ENCODE data around the gene ARHGAP6.
A peak's percentile ranks its signal among the peaks of the same experiment; 100 is the strongest.
"Not testable (repeated sequence)": the region's sequence is repeated elsewhere in the genome, so short reads cannot be mapped to it uniquely, and the experiment has no call there.

Gene ARHGAP6

DNA sequence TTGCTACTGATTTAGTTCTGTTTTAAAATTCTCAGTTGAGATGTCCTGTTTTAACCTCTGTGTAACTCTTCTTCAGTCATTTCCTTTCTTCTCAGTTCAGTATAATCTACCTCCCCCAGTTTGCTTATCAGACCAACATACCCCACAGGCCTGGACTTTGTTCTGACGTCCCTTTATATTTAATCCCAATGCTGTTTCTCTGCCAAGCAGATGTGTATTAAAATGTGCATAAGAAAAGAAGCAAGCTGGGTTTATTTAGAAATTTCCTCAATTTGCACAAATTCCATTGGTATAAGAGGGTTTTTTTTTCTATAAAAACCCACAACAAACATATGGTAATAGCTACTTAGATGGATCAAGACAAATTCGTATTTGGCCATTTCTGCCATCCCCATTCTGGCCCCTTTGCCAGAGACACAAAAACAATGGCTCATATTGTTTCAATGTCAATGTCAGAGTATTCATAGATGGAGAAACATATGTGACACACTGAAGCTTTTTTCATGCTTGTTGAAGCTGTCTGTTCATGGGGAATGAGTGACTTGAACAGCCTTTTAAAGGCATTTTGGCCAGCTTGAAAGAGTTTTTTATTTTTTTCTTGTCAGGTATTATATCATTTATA is 530.0 kb downstream of the ARHGAP6 start:
- DNase-seq, result no peak

- DNase-seq, result no peak
Observed at GRCh38 chrX:11131146-11131545, 534.6 kb downstream of the ARHGAP6 start.

DNA sequence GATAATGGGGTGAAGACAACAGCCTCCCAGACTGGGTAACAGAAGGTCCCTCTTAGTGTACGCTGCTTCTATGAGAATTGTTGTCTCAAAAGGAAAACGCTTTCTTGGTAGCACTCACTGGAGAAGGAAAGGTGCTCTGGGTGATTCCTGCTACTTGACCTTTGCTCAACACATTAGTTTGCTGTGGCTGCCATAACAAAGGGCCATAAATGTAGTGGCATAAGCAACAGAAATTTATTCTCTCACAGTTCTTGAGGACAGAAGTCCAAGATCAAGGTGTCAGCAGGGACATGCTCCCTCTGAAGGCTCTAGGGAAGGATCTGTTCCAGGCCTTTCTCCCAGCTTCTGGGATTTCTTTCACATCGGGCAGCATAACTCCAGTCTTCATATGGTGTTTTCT is 535.6 kb downstream of the ARHGAP6 start:
- no peak for DNase-seq

DNA sequence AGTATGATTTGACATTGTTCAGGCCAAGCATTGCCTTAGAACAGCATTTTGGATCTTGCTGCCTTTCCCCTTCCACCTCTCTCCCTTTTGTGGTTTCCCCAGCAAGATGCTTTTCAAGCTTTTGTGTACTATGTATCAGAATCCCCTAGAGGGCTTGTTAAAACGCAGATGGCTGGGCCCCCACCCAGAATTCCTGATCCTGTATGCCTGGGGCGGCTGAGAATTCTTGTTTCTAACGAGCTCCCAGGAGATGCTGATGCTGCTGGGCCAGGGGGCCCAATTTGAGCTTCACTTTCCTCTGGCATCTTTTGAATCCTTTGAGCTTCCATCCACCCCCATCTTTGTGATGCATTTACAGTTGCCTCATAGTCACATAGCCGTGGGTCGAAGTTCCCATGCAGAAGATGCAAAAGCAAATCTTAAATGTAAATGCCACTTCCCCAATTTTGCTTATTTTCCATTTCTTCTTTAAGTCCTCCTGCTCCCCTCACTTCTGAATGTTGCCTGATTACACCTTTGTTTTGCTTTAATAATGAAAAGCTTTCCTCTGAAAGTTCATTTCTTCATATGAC is 536.1 kb downstream of the ARHGAP6 start:
- DNase-seq, result no peak

- no peak for DNase-seq
Observed at GRCh38 chrX:11125060-11125459, 540.7 kb downstream of the ARHGAP6 start.

GRCh38 chrX:11124112-11124511 is 541.6 kb downstream of the ARHGAP6 start:
- no peak for DNase-seq

DNA sequence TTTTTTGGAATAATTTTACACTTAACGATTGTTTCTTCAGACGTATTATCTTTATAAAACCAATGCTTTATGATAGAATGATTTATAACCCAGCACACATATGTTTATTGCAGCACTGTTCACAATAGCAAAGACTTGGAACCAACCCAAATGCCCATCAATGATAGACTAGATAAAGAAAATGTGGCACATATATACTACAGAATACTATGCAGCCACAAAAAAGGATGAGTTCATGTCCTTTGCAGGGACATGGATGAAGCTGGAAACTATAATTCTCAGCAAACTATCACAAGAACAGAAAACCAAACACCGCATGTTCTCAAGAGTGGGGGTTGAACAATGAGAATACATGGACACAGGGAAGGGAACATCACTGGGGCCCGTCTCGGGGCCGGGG is 542.6 kb downstream of the ARHGAP6 start:
- DNase-seq, result not testable (repeated sequence)

DNA sequence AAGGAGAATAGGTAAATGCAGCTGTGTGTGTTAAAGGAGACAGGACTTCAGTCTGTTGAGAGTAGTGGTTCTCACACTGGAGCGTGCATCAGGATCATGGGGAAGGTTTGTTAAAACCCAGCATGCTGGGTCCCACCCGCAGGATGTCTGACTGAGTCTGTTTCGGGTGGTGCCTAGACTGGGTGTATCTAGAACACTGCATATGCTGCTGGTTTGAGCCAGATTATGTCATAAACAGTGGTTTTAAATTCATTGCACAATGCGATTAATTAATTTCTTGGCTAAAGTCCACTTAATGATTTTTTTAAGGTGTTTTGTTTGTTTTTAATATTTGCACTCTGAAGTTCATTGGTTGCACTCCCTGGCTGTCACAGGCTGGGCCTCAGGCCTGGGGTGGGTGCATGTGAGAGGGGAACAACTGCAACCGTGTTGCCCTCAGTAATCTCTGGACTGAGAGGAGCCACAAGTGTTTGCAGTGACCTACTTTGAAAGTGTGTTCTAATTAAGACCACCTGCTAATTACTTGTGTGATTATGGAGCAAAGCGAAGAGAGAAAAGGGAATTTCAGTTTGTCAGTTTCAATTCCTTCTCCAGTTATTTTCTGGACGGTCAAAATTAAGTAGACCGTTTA is 546.3 kb downstream of the ARHGAP6 start:
- DNase-seq, result no peak

GRCh38 chrX:11117745-11118144 is 548.0 kb downstream of the ARHGAP6 start:
- no peak for DNase-seq

GRCh38 chrX:11113731-11114130 is 552.0 kb downstream of the ARHGAP6 start:
- DNase-seq, result no peak

GRCh38 chrX:11111947-11112346 is 553.8 kb downstream of the ARHGAP6 start:
- no peak for DNase-seq

- DNase-seq, result peak; percentile 28
Observed at GRCh38 chrX:11111037-11111851, 554.5 kb downstream of the ARHGAP6 start, which contains the start of gene HCCS. Gene HCCS, plus strand, starts transcription at chrX:11111332. Its CDS starts 729 bp downstream, at chrX:11112061.

DNA sequence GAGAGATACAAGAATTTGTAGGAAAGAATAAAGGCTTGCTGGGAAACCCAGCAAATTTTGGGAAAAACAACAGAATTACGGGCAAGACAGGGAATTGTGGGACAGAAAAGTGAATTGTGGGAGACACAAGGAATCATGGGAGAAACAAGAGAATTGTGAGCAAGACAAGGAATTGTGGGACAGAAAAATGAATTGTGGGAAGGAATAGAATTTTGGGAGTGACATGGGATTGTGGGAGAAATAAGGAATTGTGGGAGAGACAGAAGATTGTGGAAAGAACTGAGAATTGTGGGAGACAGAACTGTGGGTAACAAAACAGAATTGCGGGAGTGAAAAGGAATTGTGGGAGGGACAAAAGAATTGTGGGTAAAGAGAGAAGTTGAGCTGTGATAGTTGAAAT is 555.8 kb downstream of the ARHGAP6 start:
- DNase-seq, result no peak

DNA sequence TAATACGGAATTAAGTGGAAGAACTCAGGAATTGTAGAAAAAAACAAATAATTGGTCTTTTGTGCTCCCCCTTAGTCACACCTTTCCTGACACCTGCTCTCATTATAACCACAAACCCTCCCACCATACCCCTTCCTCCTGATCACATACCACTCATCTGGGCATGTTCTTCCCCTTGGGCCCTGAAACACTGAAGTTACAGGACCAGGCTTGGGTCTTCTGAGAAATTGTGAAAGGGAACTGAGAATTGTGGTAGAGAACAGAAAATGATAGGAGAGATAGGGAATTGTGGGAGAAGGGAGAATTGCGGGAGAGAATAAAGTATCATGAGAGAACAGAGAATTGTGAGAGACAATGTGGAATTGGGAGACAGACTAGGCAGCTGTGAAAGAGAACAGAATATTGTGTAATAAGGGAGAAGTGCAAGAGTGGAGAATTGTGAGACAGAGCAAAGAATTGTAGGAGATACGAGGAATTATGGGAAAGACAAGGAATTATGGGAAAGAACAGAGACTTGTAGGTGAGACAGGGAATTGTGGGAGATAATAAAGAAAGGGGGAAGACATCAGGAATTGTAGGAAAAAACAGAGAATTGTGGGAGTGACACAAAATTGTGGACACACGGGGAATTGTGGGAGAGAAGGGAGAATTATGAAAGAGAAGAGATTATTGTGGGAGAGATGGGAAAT is 557.3 kb downstream of the ARHGAP6 start:
- no peak for DNase-seq

DNA sequence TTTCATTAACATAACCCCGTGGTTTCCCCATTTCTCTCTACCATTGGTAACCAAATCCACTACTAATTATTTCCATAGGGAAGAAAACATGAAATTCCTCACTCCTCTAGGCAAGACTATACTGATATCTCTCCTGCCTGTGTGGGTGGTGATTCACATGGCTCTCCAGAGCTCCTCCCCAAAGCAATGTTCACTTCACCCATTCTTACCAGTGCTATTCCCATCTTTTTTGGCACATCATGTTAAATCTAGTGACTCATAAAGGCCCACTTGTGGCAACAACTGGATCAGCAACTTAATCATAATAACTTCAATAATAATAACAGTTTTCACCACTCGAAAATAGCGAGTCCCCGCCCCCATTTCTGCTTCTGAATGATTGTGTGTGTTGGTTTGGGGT is 560.6 kb downstream of the ARHGAP6 start:
- DNase-seq, result no peak

DNA sequence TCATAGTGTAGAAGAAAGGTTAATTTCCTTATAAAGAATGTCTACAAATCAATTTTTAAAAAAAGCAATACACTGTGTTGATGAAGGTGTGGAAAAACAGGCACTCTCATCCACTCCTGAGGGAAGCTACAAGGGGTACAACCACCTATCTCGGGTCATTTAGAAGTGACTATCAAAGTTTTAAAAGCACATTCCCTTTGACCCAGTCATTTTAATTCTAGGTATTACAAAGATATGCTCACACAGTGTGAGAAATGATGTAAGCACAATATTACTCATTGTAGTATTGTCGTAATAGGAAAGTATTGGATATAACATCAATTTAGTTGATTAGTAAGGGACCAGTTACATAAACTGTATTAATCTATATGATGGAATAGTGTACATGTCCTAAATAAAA is 562.0 kb downstream of the ARHGAP6 start:
- no peak for DNase-seq

GRCh38 chrX:11103006-11103405 is 562.7 kb downstream of the ARHGAP6 start:
- DNase-seq, result no peak

- no peak for DNase-seq
Observed at GRCh38 chrX:11100281-11101035, 565.3 kb downstream of the ARHGAP6 start.

DNA sequence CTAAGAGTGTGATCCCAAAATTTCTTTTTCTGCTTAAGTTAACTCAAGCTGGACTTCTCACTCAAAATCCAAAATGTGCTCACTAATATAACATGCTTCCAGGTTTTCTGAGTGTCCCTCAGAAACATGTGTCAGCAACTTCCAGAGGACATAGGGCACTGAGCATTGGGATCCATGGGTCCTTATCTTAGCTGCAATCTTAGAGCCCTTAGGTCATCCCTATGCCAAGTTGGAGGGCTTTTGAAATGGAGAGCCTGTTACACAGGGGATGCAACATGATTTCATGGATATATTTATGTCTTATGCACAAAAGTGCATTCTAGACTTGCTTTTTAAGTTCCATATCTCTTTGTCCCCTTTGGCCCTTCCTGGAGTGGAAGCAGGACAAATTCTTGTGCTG is 566.3 kb downstream of the ARHGAP6 start:
- no peak for DNase-seq

- DNase-seq, result no peak
Observed at GRCh38 chrX:11097933-11098332, 567.8 kb downstream of the ARHGAP6 start.

DNA sequence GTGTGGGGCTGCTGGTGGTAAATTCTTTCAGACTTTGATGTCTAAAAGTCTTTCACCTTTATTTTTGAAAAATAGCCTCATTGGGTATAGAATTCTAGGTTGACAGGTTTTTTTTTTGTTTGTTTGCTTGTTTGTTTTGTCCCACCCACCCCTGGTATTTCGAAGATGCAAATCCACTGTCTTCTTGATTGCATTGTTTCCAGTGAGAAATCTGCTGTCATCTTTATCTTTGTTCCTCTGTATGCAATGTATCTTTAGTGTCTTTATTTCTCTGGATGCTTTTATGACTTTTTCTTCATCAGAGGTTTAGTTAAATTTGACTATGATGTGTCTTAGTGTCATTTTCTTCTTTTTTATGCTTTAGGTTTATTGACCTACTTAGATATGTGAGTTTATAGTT is 575.9 kb downstream of the ARHGAP6 start:
- no peak for DNase-seq

Measured in DMS79 treated with DMSO at 0.1 percent for 48 hours (cell line).